C4-2B (cell line): Measurements from ENCODE around the gene SYN1.

ENCODE experiments used
- ZFX ChIP-seq: fragments of 450-650 bp; IDR thresholded peaks from 2 replicates; pipeline ENCODE4 v1.6.1; 2017
- TF ChIP-seq, protein P1 (sequence below): fragments of 450-650 bp; conservative IDR thresholded peaks from 2 replicates; pipeline ENCODE4 v1.5.1; 2017; ENCODE audit warnings: mild to moderate bottlenecking

- TF ChIP-seq, protein P1, sequence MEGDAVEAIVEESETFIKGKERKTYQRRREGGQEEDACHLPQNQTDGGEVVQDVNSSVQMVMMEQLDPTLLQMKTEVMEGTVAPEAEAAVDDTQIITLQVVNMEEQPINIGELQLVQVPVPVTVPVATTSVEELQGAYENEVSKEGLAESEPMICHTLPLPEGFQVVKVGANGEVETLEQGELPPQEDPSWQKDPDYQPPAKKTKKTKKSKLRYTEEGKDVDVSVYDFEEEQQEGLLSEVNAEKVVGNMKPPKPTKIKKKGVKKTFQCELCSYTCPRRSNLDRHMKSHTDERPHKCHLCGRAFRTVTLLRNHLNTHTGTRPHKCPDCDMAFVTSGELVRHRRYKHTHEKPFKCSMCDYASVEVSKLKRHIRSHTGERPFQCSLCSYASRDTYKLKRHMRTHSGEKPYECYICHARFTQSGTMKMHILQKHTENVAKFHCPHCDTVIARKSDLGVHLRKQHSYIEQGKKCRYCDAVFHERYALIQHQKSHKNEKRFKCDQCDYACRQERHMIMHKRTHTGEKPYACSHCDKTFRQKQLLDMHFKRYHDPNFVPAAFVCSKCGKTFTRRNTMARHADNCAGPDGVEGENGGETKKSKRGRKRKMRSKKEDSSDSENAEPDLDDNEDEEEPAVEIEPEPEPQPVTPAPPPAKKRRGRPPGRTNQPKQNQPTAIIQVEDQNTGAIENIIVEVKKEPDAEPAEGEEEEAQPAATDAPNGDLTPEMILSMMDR, result no peak
- no peak for TF ChIP-seq ZFX
Observed at GRCh38 chrX:47607091-47607490, 12.6 kb downstream of the SYN1 start.
